NCI-H748 treated with DMSO at 0.1 percent for 48 hours (cell line): ENCODE measurements around the gene BCAN.
A peak's percentile ranks its signal among the peaks of the same experiment; 100 is the strongest.

ENCODE experiments used
- DNase-seq: peaks from one replicate; lab custom pipeline; 2025; lab: John Stamatoyannopoulos, UW

Gene BCAN

GRCh38 chr1:156700736-156701531 is 59.0 kb downstream of the BCAN start:
- DNase-seq = no peak

- DNase-seq = no peak
These were observed 61.4 kb downstream of the BCAN start for GRCh38 chr1:156703336-156703735.

GRCh38 chr1:156703741-156704140 is 61.8 kb downstream of the BCAN start:
- DNase-seq = no peak

- no peak for DNase-seq
These were observed 62.3 kb downstream of the BCAN start for GRCh38 chr1:156704166-156704711.

- no peak for DNase-seq
These were observed 63.0 kb downstream of the BCAN start for GRCh38 chr1:156704930-156705320.

GRCh38 chr1:156705321-156705917 is 63.5 kb downstream of the BCAN start, which contains the start of gene CRABP2:
CRABP2 (minus strand) TSS chr1:156705583; CDS start chr1:156705446, 137 bp downstream.
- no peak for DNase-seq

DNA sequence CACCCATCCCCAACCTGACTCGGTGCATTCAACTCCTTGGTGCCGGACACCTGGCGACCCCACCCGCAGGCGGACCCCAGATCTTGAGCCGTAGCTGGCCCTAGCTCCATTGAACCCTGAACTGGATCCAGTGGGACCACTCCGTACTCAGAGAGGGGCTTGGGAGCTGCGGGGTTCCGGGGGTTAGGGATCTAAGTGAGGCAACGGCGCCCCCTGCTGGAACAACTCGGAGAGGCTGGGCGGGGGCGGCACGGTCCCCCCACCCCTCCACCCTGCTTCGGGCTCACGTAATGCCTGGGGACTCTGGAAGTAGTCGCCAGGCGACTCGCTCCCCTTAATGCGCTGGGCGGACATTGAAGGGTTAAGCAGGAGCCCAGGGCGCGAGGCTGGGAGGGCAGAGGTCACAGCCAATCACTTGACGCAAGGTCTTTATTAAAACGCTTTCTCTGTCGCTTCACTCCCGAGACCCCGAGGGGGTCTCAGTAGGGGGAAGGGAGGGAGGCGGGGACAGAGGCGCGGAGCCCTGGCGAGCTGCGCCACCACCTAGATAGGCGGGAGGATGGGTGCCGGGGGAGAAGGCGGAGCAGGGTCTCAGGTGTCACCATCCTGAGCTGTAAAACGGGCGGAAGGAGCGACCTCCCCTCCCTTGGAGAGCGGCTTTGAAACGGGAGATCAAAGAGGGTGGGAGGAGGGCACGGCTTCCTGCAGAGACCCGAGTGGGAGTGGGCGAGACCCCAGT is 64.2 kb downstream of the BCAN start:
- DNase-seq = peak; percentile 28

DNA sequence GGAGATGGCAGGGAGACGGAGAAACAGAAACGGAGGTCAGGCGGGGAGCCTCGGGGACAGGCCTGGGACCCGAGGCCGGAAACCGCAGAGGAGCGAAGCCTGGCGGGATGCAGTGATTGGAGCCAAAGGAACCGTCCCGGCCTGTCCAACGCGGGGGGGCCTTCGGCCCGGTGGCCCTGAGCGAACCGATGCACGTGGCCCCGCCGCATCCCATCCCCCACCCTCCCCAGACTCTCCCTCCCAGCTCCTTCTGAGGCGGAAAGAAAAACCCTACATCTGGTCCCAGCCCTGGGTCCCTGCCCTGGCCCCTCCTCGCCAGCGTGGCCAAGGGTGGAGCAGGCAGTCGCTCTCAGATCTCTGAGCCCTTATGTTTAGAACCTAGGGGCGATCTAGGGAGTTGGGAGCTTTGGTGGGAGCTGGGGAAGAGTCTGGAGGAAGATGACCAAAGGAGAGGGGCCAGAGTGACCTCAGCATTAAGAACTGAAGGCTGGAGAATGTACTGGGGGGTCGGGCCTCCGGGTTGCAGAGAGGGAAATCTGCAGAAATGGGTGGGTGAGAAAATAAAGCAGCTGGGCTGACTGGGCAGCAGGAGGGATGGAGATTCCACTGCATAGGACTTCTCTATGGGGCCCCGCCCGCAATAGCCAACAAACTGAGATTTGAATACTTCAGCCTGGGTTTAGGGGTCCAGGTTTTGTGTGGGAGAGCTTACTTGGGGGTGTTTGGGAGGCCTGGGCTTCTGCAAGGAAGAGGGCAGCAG is 64.9 kb downstream of the BCAN start:
- DNase-seq = no peak

DNA sequence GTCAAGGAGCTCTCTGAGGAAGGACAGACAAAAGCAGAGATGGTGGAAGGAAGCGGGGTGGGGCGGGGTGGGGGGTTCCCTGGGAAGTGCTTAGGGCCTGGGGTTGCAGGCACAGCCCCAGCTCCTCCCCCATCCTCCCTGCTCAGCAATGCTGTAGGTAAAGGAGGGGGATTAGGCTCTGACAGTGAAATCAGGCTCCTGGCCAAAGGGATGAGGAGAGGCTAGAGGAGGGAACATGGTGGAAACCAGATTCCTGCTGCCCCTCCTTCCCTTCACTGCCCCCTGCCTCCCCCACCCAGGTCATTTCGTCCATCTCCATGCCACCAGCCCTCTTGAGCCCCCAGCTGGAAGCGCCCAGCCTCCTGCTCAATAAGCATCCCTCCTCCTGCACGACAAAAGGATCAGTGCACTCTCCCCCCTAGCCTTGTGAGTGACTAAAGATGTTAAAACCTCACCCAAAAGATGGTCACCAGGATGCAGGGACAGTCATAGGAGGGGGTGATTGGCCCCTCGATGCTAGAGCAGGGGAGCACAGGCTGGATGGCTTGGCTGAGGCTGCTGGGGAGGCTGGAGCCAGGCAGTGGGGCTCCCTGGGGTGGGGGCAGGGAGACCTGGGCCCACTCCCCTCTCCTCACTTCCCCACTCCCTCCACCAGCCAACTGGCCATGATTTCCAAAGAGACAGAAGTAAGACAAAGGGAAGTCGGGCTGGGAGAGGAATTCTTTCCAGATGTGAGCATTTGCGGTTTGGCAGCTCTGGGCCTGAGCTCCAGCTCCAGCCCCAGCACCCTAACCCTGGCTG is 65.7 kb downstream of the BCAN start:
- DNase-seq = no peak

- no peak for DNase-seq
These were observed 66.3 kb downstream of the BCAN start for GRCh38 chr1:156708218-156708661.

GRCh38 chr1:156709031-156709430 is 67.1 kb downstream of the BCAN start:
- DNase-seq = no peak
